Measurements from ENCODE around the gene SLC13A3.

Gene SLC13A3

DNA sequence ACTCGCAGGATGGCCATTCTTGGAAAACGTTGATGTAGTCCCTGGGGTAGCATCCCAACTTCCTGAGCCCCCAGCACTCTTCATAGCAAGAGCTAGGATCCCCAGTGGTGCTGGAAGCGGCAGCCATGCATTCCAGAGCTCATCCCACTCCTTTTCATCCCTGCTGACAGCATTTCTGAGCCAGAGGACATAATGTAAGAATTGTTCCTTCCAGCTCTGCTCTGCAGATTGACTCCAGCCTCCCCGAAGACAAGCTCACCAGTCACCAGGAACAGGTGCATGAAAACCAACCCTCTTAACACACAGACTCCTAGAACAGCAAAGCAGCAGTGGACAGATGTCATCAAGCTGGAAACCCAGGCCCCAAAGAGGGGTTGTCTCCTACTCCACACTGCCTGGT is 3.8 kb downstream of the SLC13A3 start:
- H3K4me3 ChIP-seq (replicated peaks in 1 of 2; ENCODE audit: low read depth in 2 of 2, low read length in 2 of 2) = no peak overlapping the region
- DNase-seq (ENCODE audit: low read depth in 2 of 2) = no peak
- TF ChIP-seq, protein P1, sequence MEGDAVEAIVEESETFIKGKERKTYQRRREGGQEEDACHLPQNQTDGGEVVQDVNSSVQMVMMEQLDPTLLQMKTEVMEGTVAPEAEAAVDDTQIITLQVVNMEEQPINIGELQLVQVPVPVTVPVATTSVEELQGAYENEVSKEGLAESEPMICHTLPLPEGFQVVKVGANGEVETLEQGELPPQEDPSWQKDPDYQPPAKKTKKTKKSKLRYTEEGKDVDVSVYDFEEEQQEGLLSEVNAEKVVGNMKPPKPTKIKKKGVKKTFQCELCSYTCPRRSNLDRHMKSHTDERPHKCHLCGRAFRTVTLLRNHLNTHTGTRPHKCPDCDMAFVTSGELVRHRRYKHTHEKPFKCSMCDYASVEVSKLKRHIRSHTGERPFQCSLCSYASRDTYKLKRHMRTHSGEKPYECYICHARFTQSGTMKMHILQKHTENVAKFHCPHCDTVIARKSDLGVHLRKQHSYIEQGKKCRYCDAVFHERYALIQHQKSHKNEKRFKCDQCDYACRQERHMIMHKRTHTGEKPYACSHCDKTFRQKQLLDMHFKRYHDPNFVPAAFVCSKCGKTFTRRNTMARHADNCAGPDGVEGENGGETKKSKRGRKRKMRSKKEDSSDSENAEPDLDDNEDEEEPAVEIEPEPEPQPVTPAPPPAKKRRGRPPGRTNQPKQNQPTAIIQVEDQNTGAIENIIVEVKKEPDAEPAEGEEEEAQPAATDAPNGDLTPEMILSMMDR (IDR thresholded peaks at IDR 0.05; ENCODE audit: low read depth, low read length) = no peak

DNA sequence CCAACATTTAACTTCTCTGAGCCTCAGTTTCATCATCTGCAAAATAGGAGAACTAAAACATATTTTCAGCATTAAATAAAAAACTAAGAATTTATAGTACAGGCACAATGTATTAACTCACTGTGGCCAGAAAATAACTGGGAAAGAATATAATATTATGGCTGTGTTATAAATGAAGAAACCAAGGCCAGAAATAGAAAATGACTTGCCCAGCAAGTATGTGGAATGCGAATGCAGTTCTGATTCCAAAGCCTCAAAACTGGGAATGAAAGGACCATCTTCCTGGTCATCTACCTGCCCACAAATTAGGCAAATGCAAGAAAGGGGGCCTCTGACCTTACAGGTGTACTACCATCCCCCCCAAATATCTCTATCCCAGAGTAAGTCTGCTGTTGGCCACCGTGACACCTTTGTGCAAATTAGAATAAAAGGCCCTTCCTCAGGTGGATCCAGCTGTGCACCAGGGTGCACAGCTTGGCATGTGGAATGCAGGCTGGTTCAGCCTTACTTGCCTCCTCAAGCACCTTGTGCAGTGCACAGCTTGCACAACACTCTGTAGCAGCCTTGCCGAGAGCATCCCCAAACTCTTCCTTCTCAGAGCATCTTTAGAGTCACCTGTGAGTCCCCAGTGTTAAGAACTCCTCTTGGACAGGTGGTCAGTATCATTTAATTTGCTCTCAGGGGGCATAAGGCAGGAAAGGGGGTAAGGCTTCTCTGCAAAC is 4.4 kb downstream of the SLC13A3 start:
- TF ChIP-seq, protein P1 (IDR thresholded peaks at IDR 0.05; ENCODE audit: low read depth, low read length) = no peak
- DNase-seq (ENCODE audit: low read depth in 2 of 2) = no peak
- H3K4me3 ChIP-seq (replicated peaks in 1 of 2; ENCODE audit: low read depth in 2 of 2, low read length in 2 of 2) = no peak overlapping the region

DNA sequence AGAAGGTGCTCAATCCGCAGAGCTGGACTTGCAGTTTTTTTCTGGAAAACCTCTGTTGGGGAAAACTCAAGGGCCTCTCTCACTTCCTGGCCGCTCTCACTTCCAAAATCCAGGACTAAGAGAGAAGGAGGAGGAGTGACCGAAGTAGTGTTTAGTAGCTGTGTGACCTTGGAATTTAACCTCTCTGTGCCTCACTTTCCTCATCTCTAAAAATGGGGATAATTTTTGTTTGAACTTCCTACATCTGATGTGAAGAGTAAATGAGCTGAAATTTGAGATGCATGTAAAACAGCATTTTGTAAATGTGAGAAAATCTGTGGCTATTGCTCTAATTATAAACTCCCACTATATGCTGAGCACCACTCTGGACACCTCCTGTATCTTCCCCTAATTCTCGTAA is 5.1 kb downstream of the SLC13A3 start:
- no peak overlapping the region for H3K4me3 ChIP-seq (replicated peaks in 1 of 2; ENCODE audit: low read depth in 2 of 2, low read length in 2 of 2)
- DNase-seq (ENCODE audit: low read depth in 2 of 2) = no peak
- TF ChIP-seq, protein P1 (IDR thresholded peaks at IDR 0.05; ENCODE audit: low read depth, low read length) = no peak

DNA sequence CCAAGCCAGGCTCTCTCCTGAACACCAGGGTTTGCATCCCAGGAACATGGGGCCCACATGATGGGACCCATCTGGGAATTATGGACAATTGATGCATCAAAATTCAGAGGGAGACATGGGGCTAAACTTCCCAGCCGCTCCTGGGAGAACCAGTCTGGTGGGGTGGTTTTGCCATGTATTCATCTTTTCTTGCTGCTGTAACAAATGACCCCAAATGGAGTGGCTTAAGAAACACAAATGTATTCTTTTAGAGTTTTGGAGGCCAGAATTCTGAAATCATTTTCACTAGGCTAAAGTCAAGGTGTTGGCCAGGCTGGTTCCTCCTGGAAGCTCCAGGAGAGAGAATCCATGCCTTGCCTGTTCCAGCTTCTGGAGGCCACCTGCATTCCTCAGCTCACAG is 6.5 kb downstream of the SLC13A3 start:
- DNase-seq (ENCODE audit: low read depth in 2 of 2) = no peak
- no peak overlapping the region for H3K4me3 ChIP-seq (replicated peaks in 1 of 2; ENCODE audit: low read depth in 2 of 2, low read length in 2 of 2)
- TF ChIP-seq, protein P1 (IDR thresholded peaks at IDR 0.05; ENCODE audit: low read depth, low read length) = no peak

DNA sequence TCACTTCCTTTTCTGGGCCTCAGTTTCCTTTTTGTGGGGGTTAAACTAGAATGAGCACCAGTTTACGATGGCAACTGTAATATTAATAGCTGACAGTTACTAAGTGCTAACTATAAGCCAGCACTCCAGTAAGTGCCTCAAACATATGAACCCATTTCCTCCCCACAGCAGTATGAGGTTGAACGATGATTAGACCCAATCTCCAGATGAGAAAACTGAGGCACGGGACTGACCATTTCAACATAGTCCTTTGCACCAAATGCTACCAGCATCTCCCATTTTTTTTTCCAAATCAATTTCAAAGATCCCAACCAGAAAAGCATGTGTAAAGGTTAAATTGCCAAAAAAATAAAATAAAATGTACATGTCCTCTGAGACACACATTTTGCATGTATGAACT is 7.1 kb downstream of the SLC13A3 start:
- no peak overlapping the region for H3K4me3 ChIP-seq (replicated peaks in 1 of 2; ENCODE audit: low read depth in 2 of 2, low read length in 2 of 2)
- DNase-seq (ENCODE audit: low read depth in 2 of 2) = no peak
- TF ChIP-seq, protein P1 (IDR thresholded peaks at IDR 0.05; ENCODE audit: low read depth, low read length) = no peak

DNA sequence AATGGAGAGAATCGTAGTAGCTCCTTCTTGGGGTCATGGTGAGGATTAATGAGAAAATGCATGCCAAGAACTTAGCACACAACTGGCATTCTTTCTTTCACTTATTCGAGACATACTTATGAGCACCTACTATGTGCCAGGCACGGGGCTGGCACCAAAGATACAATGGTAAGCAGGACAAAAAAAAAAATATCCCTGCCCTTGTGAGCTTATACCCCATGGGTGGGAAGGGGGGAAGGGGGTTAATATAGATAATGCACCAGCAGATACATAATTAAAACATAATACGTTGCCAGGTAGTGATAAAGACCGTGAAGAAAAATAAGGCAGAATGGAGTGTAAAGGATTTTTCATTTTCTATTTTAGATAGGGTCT is 8.3 kb downstream of the SLC13A3 start:
- TF ChIP-seq, protein P1 (IDR thresholded peaks at IDR 0.05; ENCODE audit: low read depth, low read length) = no peak
- no peak overlapping the region for H3K4me3 ChIP-seq (replicated peaks in 1 of 2; ENCODE audit: low read depth in 2 of 2, low read length in 2 of 2)
- DNase-seq (ENCODE audit: low read depth in 2 of 2) = no peak
